GM19035 (cell line): ENCODE data around the gene HSPA5.
"Not testable (repeated sequence)": the region's sequence is repeated elsewhere in the genome, so short reads cannot be mapped to it uniquely, and the experiment has no call there.

Source experiments
- ATAC-seq: cut with Tn5 transposase; IDR thresholded peaks from one replicate; pipeline ENCODE4 v1.9.1; 2021; ENCODE audit not compliant: unreplicated experiment

Gene HSPA5

DNA sequence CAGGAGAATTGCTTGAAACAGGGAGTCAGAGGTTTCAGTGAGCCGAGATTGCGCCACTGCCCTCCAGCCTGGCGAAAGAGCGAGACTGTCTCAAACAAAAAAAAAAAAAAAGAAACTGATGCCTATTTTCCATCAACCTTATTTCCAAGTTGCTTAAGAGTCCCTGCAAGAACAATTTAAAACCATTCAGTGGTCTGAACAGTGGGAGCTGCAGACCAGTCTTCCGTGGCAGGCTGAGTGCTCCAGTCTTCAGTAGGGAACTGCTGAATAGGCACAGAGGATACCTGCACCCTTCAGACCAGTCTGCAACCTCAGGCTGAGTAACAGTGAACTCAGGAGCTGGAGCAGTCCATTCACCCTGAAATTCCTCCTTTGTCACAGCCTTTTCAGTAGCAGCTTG lies 46.7 kb downstream of the HSPA5 start:
- ATAC-seq = not testable (repeated sequence)

DNA sequence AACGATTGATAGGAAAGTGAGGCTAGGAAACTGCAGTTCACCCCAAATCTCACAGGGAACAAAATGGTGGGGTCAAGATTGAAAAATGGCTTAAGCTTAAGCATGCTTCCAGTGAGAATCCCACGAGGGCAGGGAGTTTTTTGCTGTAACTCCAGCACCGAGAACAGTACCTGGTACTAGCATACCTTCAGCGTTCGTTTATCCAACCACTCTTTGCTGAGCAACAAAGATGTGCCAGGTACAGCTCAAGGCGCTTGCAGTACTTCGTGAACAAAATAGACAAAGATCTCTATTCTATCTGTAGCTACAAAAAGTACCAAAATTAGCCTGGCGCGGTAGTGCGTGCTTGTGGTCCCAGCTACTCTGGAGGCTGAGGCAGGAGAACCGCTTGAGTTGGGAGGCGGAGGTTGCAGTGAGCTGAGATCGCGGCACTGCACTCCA lies 50.8 kb downstream of the HSPA5 start:
- no peak for ATAC-seq

DNA sequence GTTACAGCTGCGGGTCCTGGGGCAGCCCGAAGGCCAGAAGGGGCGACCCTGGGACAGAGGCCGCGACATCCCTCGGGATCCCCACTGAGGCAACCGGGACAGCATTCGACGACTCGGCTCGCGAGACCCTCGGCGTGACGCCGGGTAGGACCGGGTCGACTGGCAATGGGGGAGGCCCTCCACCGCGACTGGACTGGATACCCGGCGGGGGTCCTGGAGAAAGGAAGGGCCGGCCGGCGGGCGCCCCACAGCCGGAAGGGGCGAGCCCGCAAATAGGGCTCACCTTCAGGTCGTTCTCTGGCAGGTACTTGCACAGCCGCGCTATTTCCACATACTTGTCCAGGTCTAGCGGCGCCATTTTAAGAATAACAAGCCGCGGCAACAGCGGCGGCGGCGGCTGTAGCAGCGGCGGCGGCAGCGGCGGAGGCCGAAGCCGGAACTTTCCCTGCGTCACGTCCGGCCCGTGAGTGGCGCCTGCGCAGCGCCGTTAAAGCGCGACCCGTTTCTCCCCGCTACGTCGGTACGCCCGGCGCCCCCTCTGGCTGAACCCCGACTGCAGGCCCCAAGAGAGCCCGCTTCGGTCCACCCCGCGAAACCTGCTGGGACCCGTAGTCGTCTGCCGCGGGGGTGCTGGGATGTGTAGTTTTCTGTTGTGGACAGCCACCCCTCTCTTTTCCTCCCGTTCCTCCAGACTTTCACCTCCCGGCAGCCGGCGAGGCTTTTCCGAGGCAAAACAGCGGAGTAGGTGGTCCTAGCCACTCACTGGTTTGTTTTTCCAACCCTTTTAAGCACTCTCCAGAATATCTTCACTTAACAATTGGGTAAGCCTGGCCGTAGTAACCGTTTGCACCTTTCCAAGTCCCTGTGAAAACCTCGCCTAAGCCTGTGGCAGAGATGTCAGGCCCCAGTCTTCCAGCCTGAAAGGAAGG lies 51.5 kb downstream of the HSPA5 start, which contains the start of gene PPP6C:
Gene PPP6C (minus strand): TSS at position 443 of the 929 bp plus-strand sequence. CDS start 85 bp downstream, at position 358.
- peak; percentile 95 for ATAC-seq

DNA sequence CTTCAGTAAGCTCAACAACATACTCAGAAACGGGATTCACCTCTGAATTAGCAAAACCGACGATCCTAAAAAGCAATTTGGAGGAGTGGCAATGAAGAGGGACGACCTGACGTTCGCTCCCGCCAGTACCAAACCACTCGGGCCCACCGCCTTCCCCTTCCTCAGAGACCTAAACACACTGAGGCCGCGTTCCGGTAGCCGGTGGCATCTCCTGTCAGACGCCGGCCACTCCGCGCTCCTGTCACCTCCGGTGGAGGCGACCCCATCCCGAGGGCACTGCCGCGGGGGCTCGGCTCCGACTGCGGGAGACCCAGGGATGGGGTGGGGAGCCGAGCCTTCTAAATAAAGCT lies 52.2 kb downstream of the HSPA5 start:
- peak; percentile 16 for ATAC-seq
